IPS-20b (cell line): ENCODE measurements around the gene UBAC1.

Source experiments
- H3K27ac ChIP-seq: one replicate; pipeline ENCODE4 v1.5.1; 2013; ENCODE audit warnings: low read length
- H3K27me3 ChIP-seq: 2 replicates; pipeline ENCODE4 v1.6.1; 2013; ENCODE audit warnings: mild to moderate bottlenecking, low read length, inconsistent platforms; ENCODE audit not compliant: insufficient read depth
- H3K36me3 ChIP-seq: 2 replicates; pipeline ENCODE4 v1.6.1; 2013; ENCODE audit warnings: low read depth, mild to moderate bottlenecking, inconsistent platforms, low read length, moderate library complexity; ENCODE audit not compliant: insufficient read depth
- H3K4me1 ChIP-seq: 2 replicates; pipeline ENCODE4 v1.6.1; 2013; ENCODE audit warnings: mild to moderate bottlenecking, control low read depth, inconsistent platforms, low read length, moderate library complexity; ENCODE audit not compliant: insufficient read depth
- H3K4me3 ChIP-seq: 2 replicates; pipeline ENCODE4 v1.5.1; 2013; ENCODE audit warnings: mild to moderate bottlenecking, low read length, inconsistent platforms
- H3K9ac ChIP-seq: 2 replicates; pipeline ENCODE4 v1.6.1; 2013; ENCODE audit warnings: low read depth, mild to moderate bottlenecking, inconsistent platforms, low read length, moderate library complexity
- H3K9me3 ChIP-seq: 2 replicates; pipeline ENCODE4 v1.6.1; 2013; ENCODE audit warnings: mild to moderate bottlenecking, low read depth, low read length, inconsistent platforms; ENCODE audit not compliant: insufficient read depth

Gene UBAC1

GRCh38 chr9:135885100-135885853, 75.9 kb downstream of the UBAC1 start:
- Histone ChIP-seq H3K27ac (no peak overlapping the region), H3K4me3 (no peak overlapping the region), H3K27me3 (no peaks in the 10 kb centered on the region), H3K4me1 (peaks cover 23% of the 10 kb centered on the region), H3K9ac (no peak overlapping the region), H3K9me3 (no peaks in the 10 kb centered on the region), H3K36me3 (peaks cover 7% of the 10 kb centered on the region; the same call in 1 of the 2 replicates)

DNA sequence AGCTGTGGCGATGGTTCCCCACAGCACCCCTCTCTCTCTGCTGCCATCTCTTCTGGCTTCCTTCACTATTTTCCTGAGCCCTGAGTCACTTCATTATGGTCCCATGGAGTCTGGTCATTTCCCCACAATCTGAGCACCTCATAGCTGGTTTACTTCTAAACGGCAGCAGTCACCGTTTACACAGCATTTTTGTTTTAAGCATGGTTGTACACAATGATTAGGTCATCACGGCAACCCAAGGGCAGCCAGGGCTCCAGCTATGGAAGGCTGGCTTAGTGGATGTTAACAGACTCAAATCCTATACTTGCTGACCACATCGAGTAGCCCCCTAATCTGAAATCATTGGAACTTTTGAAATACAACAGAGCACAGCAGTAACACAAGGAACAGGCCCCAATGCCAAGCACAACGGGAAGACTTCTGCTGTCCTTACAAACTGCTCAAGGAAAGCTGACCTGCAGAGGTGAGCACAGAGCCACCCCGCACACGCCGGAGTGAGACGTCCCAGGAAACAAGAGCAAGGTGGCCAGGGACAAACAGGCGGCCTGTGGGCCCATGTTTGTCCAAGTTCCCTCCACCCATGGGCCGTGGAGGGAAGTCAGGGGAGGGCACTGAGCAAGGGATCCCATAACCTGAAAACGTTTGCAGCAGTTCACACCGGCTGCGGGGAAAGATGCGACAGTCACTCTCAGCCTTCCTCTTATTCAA, 76.7 kb downstream of the UBAC1 start:
- no peak overlapping the region for H3K9ac ChIP-seq
- peaks cover 25% of the 10 kb centered on the region for H3K4me1 ChIP-seq
- no peaks in the 10 kb centered on the region for H3K27me3 ChIP-seq
- H3K36me3 ChIP-seq = peaks cover 7% of the 10 kb centered on the region; the same call in 1 of the 2 replicates
- no peak overlapping the region for H3K4me3 ChIP-seq
- no peaks in the 10 kb centered on the region for H3K9me3 ChIP-seq
- no peak overlapping the region for H3K27ac ChIP-seq

DNA sequence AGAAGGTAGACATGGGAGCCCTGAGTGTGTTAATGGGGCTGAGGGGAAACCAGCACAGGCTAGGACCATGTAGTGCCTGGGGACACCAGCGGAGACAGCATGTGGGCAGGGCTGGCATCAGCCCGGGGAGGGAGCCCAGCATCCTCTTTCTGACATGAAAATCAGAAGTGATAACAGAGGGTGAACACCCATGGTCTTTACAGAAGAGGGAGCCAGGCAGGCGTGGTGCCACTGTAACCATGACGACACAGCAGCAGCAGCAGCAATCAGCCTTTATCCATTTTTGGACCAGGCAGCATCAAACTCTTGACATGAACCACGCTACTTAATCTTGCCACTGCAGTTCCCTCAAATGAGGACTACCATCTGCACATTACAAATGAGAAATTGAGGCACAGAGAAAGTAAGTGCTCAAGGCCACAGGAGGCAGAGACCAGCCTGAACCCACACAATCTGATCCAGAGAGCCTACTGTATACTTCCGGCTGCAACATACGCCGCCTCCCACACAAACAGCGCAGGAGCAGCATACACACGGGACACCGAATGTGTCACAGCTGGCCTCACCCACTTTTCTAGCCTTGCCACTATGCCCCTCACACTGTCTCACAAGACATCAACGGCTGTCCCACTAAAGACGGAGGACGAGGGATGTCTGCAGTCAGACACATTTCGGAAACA, 77.6 kb downstream of the UBAC1 start:
- H3K4me1 ChIP-seq = peaks cover 22% of the 10 kb centered on the region

More for the DNA sequence above, 77.6 kb downstream of the UBAC1 start:
- H3K9ac ChIP-seq = no peak overlapping the region
- H3K27me3 ChIP-seq = no peaks in the 10 kb centered on the region
- no peaks in the 10 kb centered on the region for H3K9me3 ChIP-seq
- H3K4me3 ChIP-seq = no peak overlapping the region
- peaks cover 7% of the 10 kb centered on the region; the same call in 1 of the 2 replicates for H3K36me3 ChIP-seq
- H3K27ac ChIP-seq = no peak overlapping the region
